NCI-H2107 treated with DMSO at 0.1 percent for 48 hours (cell line): ENCODE results near the gene SETD3.

Experiments used
- DNase-seq: peaks from one replicate; lab custom pipeline; 2025; ENCODE audit not compliant: unreplicated experiment; lab: John Stamatoyannopoulos, UW

SETD3 gene

GRCh38 chr14:99497894-99498293, 17.2 kb upstream of the SETD3 start:
- DNase-seq, result no peak

GRCh38 chr14:99497341-99497740, 16.7 kb upstream of the SETD3 start:
- DNase-seq, result no peak

GRCh38 chr14:99484106-99484505, 3.4 kb upstream of the SETD3 start:
- DNase-seq, result no peak

- no peak for DNase-seq
Measured at GRCh38 chr14:99481745-99482099, 1.1 kb upstream of the SETD3 start.

GRCh38 chr14:99480917-99481744, 472 bp upstream of the SETD3 start, which contains the start of gene CCNK:
Gene CCNK, plus strand, starts transcription at chr14:99481409. Its CDS starts 11,269 bp downstream, at chr14:99492678.
- peak; percentile 99 for DNase-seq

GRCh38 chr14:99479160-99479905, 1.3 kb downstream of the SETD3 start:
- no peak for DNase-seq

GRCh38 chr14:99478128-99478527, 2.5 kb downstream of the SETD3 start:
- no peak for DNase-seq

GRCh38 chr14:99476864-99477263, 3.8 kb downstream of the SETD3 start:
- no peak for DNase-seq

- no peak for DNase-seq
Measured at GRCh38 chr14:99475660-99476059, 5.0 kb downstream of the SETD3 start.

- DNase-seq, result no peak
Measured at GRCh38 chr14:99475179-99475578, 5.5 kb downstream of the SETD3 start.

GRCh38 chr14:99473458-99473857, 7.2 kb downstream of the SETD3 start:
- DNase-seq, result no peak

- DNase-seq, result no peak
Measured at GRCh38 chr14:99472937-99473336, 7.7 kb downstream of the SETD3 start.

GRCh38 chr14:99471731-99472130, 8.9 kb downstream of the SETD3 start:
- no peak for DNase-seq

- peak; percentile 87 for DNase-seq
Measured at GRCh38 chr14:99468836-99469592, 11.6 kb downstream of the SETD3 start.

- DNase-seq, result no peak
Measured at GRCh38 chr14:99468081-99468480, 12.6 kb downstream of the SETD3 start.

- DNase-seq, result no peak
Measured at GRCh38 chr14:99467336-99468078, 13.2 kb downstream of the SETD3 start.

GRCh38 chr14:99466758-99467157, 13.9 kb downstream of the SETD3 start:
- DNase-seq, result no peak

- no peak for DNase-seq
Measured at GRCh38 chr14:99465288-99465687, 15.4 kb downstream of the SETD3 start.

GRCh38 chr14:99463974-99464373, 16.7 kb downstream of the SETD3 start:
- DNase-seq, result no peak

- DNase-seq, result no peak
Measured at GRCh38 chr14:99462210-99462609, 18.4 kb downstream of the SETD3 start.
